ENCODE results near the gene MCF2L. TPM values are rescaled to one million over a fixed set of nuclear protein-coding genes. Genes with fewer than 3 reads are reported as not detected.

Gene MCF2L
- total and polyA plus RNA-seq, 10 of the 15 experiments (the other 5 are each of a cell fraction or from before 2014, with no cell fraction given): 0.06 to 1.1 (median 0.21) TPM; not detected in 2

DNA sequence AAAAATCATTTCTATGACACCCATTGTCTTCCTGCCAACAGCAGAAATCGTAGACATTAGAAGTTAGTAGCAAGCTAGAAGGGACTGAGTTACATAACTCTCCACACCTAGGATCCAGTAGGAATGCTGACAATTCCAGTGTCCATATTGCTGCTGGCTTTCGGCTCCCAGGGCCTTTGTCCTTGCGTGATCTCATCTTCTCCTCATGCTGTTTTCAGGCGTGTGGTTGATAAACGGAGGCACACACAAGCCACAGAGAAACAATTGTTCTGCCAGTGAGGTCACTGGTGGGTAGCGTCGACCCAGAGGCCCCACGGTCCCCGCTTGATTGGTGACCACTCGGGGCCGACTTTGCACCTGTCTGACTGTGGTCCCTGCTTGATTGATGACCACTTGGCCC is 104.9 kb downstream of the MCF2L start (continued):
- TF ChIP-seq ZNF207 (IDR thresholded peaks at IDR 0.05; ENCODE audit: borderline replicate concordance) (no peak), ZNF24 (IDR thresholded peaks at IDR 0.05) (no peak), KDM1A (IDR thresholded peaks at IDR 0.05; ENCODE audit: borderline replicate concordance) (no peak), NFXL1 (IDR thresholded peaks at IDR 0.05; ENCODE audit: borderline replicate concordance) (no peak)
- TF ChIP-seq, protein P1, sequence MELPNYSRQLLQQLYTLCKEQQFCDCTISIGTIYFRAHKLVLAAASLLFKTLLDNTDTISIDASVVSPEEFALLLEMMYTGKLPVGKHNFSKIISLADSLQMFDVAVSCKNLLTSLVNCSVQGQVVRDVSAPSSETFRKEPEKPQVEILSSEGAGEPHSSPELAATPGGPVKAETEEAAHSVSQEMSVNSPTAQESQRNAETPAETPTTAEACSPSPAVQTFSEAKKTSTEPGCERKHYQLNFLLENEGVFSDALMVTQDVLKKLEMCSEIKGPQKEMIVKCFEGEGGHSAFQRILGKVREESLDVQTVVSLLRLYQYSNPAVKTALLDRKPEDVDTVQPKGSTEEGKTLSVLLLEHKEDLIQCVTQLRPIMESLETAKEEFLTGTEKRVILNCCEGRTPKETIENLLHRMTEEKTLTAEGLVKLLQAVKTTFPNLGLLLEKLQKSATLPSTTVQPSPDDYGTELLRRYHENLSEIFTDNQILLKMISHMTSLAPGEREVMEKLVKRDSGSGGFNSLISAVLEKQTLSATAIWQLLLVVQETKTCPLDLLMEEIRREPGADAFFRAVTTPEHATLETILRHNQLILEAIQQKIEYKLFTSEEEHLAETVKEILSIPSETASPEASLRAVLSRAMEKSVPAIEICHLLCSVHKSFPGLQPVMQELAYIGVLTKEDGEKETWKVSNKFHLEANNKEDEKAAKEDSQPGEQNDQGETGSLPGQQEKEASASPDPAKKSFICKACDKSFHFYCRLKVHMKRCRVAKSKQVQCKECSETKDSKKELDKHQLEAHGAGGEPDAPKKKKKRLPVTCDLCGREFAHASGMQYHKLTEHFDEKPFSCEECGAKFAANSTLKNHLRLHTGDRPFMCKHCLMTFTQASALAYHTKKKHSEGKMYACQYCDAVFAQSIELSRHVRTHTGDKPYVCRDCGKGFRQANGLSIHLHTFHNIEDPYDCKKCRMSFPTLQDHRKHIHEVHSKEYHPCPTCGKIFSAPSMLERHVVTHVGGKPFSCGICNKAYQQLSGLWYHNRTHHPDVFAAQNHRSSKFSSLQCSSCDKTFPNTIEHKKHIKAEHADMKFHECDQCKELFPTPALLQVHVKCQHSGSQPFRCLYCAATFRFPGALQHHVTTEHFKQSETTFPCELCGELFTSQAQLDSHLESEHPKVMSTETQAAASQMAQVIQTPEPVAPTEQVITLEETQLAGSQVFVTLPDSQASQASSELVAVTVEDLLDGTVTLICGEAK (IDR thresholded peaks at IDR 0.05; ENCODE audit: borderline replicate concordance): no peak
- TF ChIP-seq, protein P2, sequence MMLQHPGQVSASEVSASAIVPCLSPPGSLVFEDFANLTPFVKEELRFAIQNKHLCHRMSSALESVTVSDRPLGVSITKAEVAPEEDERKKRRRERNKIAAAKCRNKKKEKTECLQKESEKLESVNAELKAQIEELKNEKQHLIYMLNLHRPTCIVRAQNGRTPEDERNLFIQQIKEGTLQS (IDR thresholded peaks at IDR 0.05; ENCODE audit: borderline replicate concordance, extremely low read depth, low read depth, low read length): no peak

DNA sequence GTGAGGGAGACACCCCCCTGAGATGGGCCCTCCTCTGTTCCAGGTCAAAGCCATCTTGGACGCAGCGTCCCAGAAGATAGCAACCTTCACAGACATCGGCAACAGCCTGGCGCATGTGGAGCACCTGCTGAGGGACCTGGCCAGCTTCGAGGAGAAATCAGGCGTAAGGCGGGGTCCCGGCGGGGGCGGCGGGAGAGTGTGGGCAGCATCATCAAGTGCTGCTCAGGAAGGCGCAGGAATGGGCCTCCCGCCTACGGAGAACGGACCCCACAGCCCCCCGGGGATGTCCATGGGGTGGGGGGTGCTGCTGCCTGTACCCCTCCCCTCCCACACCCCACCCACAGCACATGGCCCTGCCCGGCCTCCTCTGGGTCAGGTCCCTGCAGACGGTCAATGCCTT is 105.4 kb downstream of the MCF2L start:
- H3K9ac ChIP-seq (ENCODE audit: control insufficient read depth, insufficient read depth, low read length): no peak overlapping the region
- no peaks in the 10 kb centered on the region for H3K27me3 ChIP-seq (replicated peaks in 1 of 2; ENCODE audit: control insufficient read depth in 2 of 2, insufficient read depth in 2 of 2, low read length in 1 of 2)
- CTCF ChIA-PET: no interaction called here
- H3K36me3 ChIP-seq (ENCODE audit: control insufficient read depth in 2 of 2, insufficient read depth in 2 of 2, low read length in 1 of 2): no peaks in the 10 kb centered on the region
- H3K4me1 ChIP-seq (ENCODE audit: control insufficient read depth, insufficient read depth, low read length): no peaks in the 10 kb centered on the region
- in situ Hi-C loops (cut with MboI) (no loop called here), intact Hi-C loops (cut with micrococcal nuclease; ENCODE audit: unreplicated experiment) (no loop called here)
- DNase-seq (ENCODE audit: low read depth, low spot score) (no peak), FAIRE-seq (no peak), ATAC-seq (no peak)
- no peak overlapping the region for H2AFZ ChIP-seq (ENCODE audit: control insufficient read depth, low read depth, low read length)
- H3K4me3 ChIP-seq: no peak overlapping the region
- RAD21 ChIA-PET (ENCODE audit: unreplicated experiment): no interaction called here
- H3K4me2 ChIP-seq (ENCODE audit: control insufficient read depth, insufficient read depth): no peak overlapping the region
- H3K27ac ChIP-seq (ENCODE audit: control insufficient read depth, insufficient read depth): no peak overlapping the region
- 87% methylated on average over 10 of the region's 18 CpGs for WGBS (ENCODE audit: insufficient coverage, insufficient replicate concordance, low lambda C conversion rate, missing lambda C conversion rate)
- TF ChIP-seq EED (IDR thresholded peaks at IDR 0.05; ENCODE audit: low read depth) (no peak), MXI1 (IDR thresholded peaks at IDR 0.05; ENCODE audit: low read depth, low read length) (no peak), SPI1 (IDR thresholded peaks at IDR 0.05; ENCODE audit: borderline replicate concordance, insufficient read depth, low read depth, low read length) (no peak), POU2F2 (IDR thresholded peaks at IDR 0.05; ENCODE audit: borderline replicate concordance, low read depth, low read length) (no peak), CBFB (IDR thresholded peaks at IDR 0.05; ENCODE audit: low read depth) (no peak), TARDBP (IDR thresholded peaks at IDR 0.05; ENCODE audit: borderline replicate concordance) (no peak)
- POLR2A ChIA-PET: interaction anchor here (0.7 kb wide), 1 partner anchor 527 kb away, joined by 5 read pairs; no protein-coding TSS in a partner anchor
- H4K20me1 ChIP-seq (ENCODE audit: control insufficient read depth, insufficient read depth): no peaks in the 10 kb centered on the region
- no peaks in the 10 kb centered on the region for H3K9me3 ChIP-seq (replicated peaks; ENCODE audit: control insufficient read depth, insufficient read depth, low read length)
- no TSS peak for BruUV-seq (replicated peaks)
- SMC1A ChIA-PET (ENCODE audit: uncharacterized antibody, unreplicated experiment): no interaction called here
- H3K79me2 ChIP-seq (ENCODE audit: control insufficient read depth, insufficient read depth, low read length): no peaks in the 10 kb centered on the region
